Ascending aorta (tissue), 2 donors: ENCODE results near the gene ZNF593OS. TPM values are rescaled to one million over a fixed set of nuclear protein-coding genes. Genes with fewer than 3 reads are reported as not detected.

ENCODE experiments used
- DNase-seq, 2 donors: peaks; one replicate each; pipeline ENCODE4 v3.0.0-alpha.2; 2019; ENCODE audit warnings: low spot score in 2 of 2
- H3K27ac ChIP-seq, 2 donors: fragments of 200-600 bp; sonication (generic); one replicate each; pipeline ENCODE4 v1.5.1; 2016 to 2017; ENCODE audit warnings: mild to moderate bottlenecking in 1 of 2
- H3K27me3 ChIP-seq: fragments of 200-600 bp; sonication (generic); one replicate; pipeline ENCODE4 v1.5.1; 2017
- H3K36me3 ChIP-seq, 2 donors: fragments of 200-600 bp; sonication (generic); one replicate each; pipeline ENCODE4 v1.5.1; 2016
- H3K4me1 ChIP-seq, 2 donors: fragments of 200-600 bp; sonication (generic); one replicate each; pipeline ENCODE4 v1.5.1; 2016 to 2017; ENCODE audit warnings: mild to moderate bottlenecking in 1 of 2
- H3K4me3 ChIP-seq, 2 donors: fragments of 200-600 bp; sonication (generic); one replicate each; pipeline ENCODE4 v1.5.1; 2016 to 2017; ENCODE audit warnings: mild to moderate bottlenecking in 1 of 2
- H3K9me3 ChIP-seq, 2 donors: fragments of 200-600 bp; sonication (generic); one replicate each; pipeline ENCODE4 v1.5.1; 2016
- intact Hi-C: fragments of 100-400 bp; cut with DNase I; formaldehyde crosslinking; loops from one replicate; pipeline ENCODE4 v1.15.1; 2023
- total RNA-seq: library from RNA; depleted of rRNA; stranded (reverse); fragments of >200 nt; gene quantifications from one replicate; pipeline ENCODE4 v1.1.0, GENCODE V29; 2016
- TF ChIP-seq, protein P1 (sequence below), 3 experiments: fragments of 200-600 bp in 2 of 3; fragments of 450-650 bp in 1 of 3; sonication (generic) in 2 of 3; IDR thresholded peaks; one replicate each; pipeline ENCODE4 v1.5.1; 2016 to 2019; ENCODE audit warnings: antibody characterized with exemption in 3 of 3, mild to moderate bottlenecking in 1 of 3, moderate library complexity in 1 of 3

Gene ZNF593OS
- total RNA-seq, 1 donor from 2014 or later, result not detected

DNA sequence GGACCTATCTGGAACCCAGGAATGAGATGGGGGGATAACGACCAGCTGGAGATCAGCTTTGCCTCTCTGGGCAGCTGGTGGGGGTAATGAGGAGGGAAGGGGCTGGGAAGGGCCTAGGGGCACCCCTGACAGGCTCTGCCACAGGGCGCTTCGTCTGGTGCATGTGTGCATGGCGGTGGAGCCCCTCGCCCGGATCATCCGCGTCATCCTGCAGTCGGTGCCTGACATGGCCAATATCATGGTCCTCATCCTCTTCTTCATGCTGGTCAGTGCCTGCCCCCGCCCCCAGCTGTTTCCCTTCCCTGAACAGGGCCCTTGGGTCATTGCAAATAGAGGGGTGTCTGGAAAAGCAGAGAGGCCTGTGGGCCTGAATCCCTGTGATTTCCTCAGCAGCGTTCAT, 26.2 kb upstream of the ZNF593OS start:
- no peaks in the 10 kb centered on the region for H3K36me3 ChIP-seq
- H3K27me3 ChIP-seq, result no peaks in the 10 kb centered on the region
- DNase-seq, result no peak
- TF ChIP-seq, protein P1, sequence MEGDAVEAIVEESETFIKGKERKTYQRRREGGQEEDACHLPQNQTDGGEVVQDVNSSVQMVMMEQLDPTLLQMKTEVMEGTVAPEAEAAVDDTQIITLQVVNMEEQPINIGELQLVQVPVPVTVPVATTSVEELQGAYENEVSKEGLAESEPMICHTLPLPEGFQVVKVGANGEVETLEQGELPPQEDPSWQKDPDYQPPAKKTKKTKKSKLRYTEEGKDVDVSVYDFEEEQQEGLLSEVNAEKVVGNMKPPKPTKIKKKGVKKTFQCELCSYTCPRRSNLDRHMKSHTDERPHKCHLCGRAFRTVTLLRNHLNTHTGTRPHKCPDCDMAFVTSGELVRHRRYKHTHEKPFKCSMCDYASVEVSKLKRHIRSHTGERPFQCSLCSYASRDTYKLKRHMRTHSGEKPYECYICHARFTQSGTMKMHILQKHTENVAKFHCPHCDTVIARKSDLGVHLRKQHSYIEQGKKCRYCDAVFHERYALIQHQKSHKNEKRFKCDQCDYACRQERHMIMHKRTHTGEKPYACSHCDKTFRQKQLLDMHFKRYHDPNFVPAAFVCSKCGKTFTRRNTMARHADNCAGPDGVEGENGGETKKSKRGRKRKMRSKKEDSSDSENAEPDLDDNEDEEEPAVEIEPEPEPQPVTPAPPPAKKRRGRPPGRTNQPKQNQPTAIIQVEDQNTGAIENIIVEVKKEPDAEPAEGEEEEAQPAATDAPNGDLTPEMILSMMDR (IDR thresholded peaks at IDR 0.05), result no peak
- H3K4me3 ChIP-seq, result no peak overlapping the region
- no peaks in the 10 kb centered on the region for H3K4me1 ChIP-seq
- no peaks in the 10 kb centered on the region for H3K9me3 ChIP-seq
- intact Hi-C loops, result no loop called here
- no peak overlapping the region for H3K27ac ChIP-seq

DNA sequence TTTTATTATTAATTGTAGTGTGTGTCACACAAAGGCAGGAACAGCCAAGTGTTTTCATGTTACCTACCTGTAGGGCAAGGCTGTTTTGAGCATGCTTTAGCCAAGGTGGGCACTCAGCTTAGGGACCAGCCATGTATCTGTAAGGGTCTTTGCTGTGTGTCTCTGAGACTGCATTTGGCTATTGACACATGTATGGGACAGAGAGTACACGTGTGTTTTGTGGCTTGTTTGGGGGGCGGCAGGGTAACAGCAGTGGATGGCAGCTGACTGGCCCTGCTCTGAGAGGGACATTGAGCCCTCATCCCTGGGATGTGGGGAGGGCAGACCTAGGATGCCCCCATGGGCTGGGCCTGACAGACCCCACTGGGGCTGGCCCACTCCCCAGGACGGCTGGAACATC, 25.7 kb upstream of the ZNF593OS start:
- Histone ChIP-seq H3K27me3 (no peaks in the 10 kb centered on the region), H3K36me3 (no peaks in the 10 kb centered on the region), H3K27ac (no peak overlapping the region), H3K4me3 (no peak overlapping the region), H3K4me1 (no peaks in the 10 kb centered on the region), H3K9me3 (no peaks in the 10 kb centered on the region)
- no peak for DNase-seq
- intact Hi-C loops, result no loop called here
- TF ChIP-seq, protein P1 (IDR thresholded peaks at IDR 0.05), result no peak

DNA sequence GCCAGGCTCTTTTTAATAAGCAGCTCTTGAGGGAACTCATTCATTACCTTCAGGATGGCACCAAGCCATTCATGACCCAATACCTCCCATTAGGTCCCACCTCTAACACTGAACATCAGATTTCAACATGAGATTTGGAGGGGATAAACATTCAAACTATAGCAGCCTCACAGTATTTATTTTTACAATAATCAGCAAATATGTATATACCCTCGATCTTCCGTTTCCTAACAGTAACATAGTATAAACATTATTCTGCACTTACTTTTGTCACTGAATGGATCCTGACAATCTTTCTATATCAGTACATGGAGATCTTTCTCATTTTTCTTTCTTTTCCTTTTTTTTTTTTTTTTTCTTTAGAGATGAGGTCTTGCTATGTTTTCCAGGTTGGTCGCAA, 24.2 kb upstream of the ZNF593OS start:
- Histone ChIP-seq H3K27me3 (no peaks in the 10 kb centered on the region), H3K4me1 (no peaks in the 10 kb centered on the region), H3K4me3 (no peak overlapping the region), H3K9me3 (no peaks in the 10 kb centered on the region), H3K27ac (no peak overlapping the region), H3K36me3 (no peaks in the 10 kb centered on the region)
- TF ChIP-seq, protein P1 (IDR thresholded peaks at IDR 0.05), result no peak
- DNase-seq, result no peak
- intact Hi-C loops, result no loop called here

DNA sequence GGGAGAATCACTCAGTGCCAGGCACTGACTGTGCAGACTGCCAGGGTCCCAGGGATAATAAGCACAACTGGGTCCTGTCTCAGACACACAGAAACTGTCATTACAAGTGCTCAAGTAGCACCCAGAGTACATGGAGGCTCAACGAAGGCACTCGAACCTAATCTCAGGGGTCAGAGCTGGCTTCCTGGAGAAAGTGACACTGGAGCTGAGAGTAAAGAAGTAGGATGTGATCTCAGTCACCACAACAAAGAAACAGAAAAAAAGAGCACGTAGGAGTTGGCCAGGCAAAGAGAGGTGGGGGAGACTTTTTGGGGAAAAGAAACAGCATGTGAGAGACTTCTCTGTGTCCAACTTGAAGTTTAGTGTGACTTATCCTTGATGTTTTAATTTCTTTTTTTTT, 20.1 kb upstream of the ZNF593OS start:
- no peak for DNase-seq
- Histone ChIP-seq H3K4me3 (no peak overlapping the region), H3K36me3 (peaks cover 0 to 2% of the 10 kb centered on the region in 2 donors), H3K27me3 (no peaks in the 10 kb centered on the region), H3K27ac (no peak overlapping the region), H3K4me1 (no peaks in the 10 kb centered on the region), H3K9me3 (no peaks in the 10 kb centered on the region)
- intact Hi-C loops, result no loop called here
- TF ChIP-seq, protein P1 (IDR thresholded peaks at IDR 0.05), result no peak

DNA sequence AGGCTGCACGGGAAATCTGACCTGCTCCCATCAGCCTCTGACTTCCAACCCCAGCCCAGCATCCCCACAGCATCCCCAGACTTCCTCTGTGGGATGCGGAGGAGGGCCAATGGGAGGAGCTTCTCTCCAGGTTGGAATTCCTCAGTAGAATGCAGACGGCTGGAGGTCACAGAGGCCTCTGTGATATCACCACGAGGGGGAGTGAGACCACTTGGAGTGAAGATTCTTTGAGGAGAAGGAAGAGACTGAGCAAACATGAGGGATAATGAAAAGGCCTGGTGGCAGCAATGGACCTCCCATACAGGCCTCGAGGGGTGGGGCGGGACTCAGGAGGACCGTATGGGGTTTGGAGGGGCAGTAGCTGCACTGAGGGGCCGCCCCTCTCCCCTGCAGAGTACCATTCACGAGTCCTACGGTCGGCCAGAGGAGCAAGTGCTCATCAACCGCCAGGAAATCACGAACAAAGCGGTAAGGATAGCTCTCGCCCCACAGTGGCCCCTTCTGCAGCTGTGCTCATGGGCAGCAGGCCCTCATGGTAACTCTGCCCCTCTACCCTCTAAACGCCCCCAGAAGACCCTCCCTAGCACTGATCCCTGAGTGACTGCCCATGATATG, 18.8 kb upstream of the ZNF593OS start, which contains the start of gene CATSPER4:
Gene CATSPER4 (plus strand): TSS at position 230 of the 615 bp plus-strand sequence. CDS start 26 bp downstream, at position 256.
- TF ChIP-seq, protein P1 (IDR thresholded peaks at IDR 0.05), result no peak
- Histone ChIP-seq H3K4me1 (no peaks in the 10 kb centered on the region), H3K9me3 (no peaks in the 10 kb centered on the region), H3K27me3 (no peaks in the 10 kb centered on the region), H3K4me3 (no peak within 1 kb of the TSS), H3K36me3 (peaks cover 0 to 2% of the 10 kb centered on the region in 2 donors), H3K27ac (no peak within 1 kb of the TSS)
- intact Hi-C loops, result no loop called here
- DNase-seq, result no peak
